Occipital lobe (tissue), 2 donors: ENCODE data around the gene ENPP6. TPM values are rescaled to one million over a fixed set of nuclear protein-coding genes. Genes with fewer than 3 reads are reported as not detected.
A peak's percentile ranks its signal among the peaks of the same experiment; 100 is the strongest.
"Not testable (repeated sequence)": the region's sequence is repeated elsewhere in the genome, so short reads cannot be mapped to it uniquely, and the experiment has no call there.

ENCODE experiments used
- DNase-seq: peaks from one replicate; lab custom pipeline; 2025; lab: John Stamatoyannopoulos, UW
- total RNA-seq: library from RNA; depleted of rRNA; stranded (reverse); fragments of >200 nt; gene quantifications from one replicate; pipeline ENCODE4 v1.2.3, GENCODE V29; 2014

Gene ENPP6
- total RNA-seq, 1 donor from 2014 or later = 0.94 TPM

DNA sequence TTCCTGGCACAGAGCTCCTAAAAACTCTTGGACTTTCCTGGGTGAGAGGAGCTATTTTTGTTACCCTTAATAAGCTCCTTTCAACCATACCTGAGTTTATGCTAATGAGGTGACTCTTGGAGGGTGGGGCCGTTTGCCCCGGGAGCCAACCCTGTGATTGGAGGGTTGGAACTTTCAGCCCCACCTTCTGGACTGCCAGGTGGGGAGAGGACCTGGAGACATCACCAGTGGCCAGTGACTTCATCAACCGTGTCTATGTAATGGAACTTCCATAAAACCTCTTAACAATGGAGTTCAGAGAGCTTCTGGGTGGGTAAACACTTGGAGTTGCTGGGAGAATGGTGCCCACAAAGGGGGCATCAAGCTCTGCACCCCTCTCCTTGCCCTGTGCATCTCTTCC, 17.9 kb upstream of the ENPP6 start:
- DNase-seq = no peak

GRCh38 chr4:184234155-184234554, 16.5 kb upstream of the ENPP6 start:
- DNase-seq = no peak

- DNase-seq = no peak
These were observed 15.3 kb upstream of the ENPP6 start for GRCh38 chr4:184232975-184233374.

- DNase-seq = no peak
These were observed 14.5 kb upstream of the ENPP6 start for GRCh38 chr4:184232202-184232601.

GRCh38 chr4:184231573-184231972, 13.9 kb upstream of the ENPP6 start:
- no peak for DNase-seq

GRCh38 chr4:184228056-184228705, 10.5 kb upstream of the ENPP6 start:
- DNase-seq = no peak

GRCh38 chr4:184216515-184216914, 1.2 kb downstream of the ENPP6 start:
- no peak for DNase-seq

GRCh38 chr4:184215709-184216328, 1.9 kb downstream of the ENPP6 start:
- peak; percentile 13 for DNase-seq

GRCh38 chr4:184214931-184215330, 2.7 kb downstream of the ENPP6 start:
- DNase-seq = no peak

DNA sequence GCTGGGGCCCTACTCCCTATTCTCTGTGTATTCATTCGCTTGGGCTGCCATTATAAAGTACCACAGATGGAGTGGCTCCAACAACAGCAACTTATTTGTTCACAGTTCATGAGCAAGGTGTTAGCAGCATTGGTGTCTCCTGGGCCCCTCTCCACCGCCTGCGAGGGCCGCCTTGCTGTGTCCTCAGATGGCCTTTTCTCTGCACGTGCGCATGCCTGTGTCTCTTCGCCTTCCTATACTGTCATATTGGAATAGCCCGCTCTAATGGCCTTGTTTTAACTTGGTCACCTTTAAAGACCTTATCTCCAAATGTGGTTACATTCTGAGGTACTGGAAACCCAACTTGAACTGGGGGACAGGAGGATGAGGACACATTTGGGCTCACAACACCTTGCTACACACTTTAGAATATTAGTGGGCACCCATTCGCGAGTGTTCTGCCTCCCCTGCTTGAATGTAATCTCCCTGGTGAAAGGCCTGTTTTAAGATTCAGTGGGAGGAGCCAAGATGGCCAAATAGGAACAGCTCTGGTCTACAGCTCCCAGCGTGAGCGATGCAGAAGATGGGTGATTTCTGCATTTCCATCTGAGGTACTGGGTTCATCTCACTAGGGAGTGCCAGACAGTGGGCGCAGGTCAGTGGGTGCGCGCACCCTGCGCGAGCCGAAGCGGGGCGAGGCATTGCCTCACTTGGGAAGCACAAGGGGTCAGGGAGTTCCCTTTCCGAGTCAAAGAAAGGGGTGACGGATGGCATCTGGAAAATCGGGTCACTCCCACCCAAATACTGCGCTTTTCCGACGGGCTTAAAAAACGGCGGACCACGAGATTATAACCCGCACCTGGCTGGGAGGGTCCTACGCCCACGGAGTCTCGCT, 9.7 kb downstream of the ENPP6 start:
- DNase-seq = not testable (repeated sequence)

- DNase-seq = no peak
These were observed 12.4 kb downstream of the ENPP6 start for GRCh38 chr4:184205243-184205642.

DNA sequence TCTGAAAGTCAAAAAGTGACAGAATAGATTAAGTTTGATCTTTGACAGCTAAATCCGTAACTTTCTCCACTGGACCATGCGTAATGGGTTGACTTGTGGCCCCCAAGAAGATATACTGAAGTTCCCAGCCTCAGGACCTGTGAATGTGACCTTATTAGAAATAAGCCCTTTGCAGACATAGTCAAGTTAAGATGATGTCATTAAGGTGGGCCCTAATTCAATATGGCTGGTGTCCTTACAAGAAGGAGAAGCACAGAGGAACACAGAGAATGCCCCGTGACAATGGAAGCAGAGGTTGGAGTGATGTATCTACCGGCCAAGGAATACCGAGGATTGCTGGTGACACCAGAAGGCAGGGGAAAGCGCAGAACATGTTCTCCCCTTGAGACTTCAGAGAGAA, 14.4 kb downstream of the ENPP6 start:
- DNase-seq = no peak

DNA sequence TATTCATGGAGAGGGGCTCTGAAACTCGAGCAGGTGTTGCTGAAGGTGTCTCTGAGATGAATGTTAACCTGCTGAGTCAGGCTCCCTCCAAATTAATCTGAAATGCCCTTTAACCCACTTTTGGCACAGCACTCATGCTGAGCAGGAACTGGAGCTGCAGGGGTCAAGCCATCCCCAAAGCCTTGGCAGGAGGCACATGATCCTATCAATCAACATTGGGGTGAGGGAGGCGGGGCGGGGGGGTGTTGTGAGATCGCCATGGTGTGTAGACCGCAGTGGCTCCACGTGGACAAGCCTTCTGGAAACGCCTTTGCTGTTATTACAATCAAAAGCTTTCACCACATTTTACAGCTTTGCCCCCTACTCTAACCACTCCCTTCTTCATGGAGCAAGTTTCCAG, 16.5 kb downstream of the ENPP6 start:
- no peak for DNase-seq

DNA sequence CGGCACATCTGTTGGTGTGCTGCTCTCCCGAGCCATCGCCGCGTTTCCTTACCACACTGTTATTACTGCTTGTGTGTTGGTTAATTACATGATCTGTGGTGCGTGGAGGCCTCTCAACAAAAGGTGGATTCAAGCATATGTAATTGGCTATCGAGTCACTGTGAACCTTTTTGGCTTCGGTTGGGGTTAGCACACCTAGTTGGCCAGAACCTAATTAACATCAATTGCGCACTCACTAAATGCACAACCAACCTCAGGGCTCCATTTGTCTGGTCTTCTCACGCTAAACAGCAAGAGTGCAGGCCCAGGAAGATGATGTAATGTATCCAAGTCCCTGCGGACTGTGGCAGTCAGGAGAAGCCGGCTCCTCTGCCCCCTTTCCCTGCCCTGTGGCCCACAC, 17.4 kb downstream of the ENPP6 start:
- DNase-seq = no peak

GRCh38 chr4:184199780-184200179, 17.9 kb downstream of the ENPP6 start:
- no peak for DNase-seq

GRCh38 chr4:184198190-184198589, 19.5 kb downstream of the ENPP6 start:
- DNase-seq = no peak

DNA sequence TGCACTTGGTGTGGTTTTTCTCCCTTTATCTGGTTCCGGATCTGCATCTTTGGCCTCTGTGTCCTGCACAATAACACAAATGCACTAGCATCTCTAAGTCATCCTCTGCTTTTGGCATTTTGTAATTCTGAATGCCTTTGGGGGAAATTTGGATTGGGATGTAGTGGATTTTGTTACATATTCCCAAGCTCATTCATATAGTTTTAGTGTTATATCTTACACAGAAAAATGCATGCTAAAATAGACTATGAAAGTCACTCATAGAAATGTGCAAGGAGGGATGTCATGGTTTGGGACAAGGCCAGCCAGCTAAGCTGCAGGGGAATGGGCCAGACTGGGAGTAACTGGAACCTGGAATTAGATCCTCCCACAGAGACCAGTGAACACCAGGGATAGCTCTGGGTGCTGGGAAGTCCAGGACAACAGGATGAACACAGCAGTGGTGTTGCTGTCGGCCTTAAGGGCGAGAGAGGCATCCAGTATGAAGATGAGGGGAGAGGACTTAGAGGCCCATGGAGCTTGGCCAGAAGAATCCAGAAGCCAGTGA, 20.1 kb downstream of the ENPP6 start:
- DNase-seq = no peak

DNA sequence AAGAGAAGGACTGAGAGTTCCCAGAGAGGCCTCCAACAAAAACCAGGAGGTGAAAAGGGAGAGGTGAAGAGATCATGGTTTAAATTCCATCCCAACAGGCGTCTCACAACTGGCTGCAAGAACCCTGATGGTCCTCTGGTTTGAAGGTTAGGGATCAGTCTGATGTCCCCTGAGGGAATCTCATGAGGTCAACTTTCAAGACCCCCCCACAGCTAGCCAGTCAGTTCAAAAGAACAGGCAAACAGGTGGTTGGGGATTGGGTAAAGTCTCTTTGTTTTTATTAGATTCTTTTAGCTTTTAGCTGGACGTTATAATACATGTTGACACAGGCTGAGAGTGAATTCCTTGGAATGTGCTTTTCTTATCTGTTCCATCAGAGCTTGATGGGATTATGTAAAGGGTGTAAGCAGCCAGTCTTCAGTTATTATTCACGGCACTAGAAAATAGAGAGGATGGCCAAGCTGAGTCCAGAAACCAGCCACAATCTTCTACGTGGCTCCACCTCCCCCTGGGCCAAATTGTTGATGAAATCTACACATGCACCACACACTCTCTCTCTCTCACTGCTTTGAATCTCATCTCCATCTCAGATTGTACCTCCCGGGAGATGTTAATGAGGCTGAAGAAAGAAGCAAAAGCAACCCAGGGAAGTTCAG, 20.8 kb downstream of the ENPP6 start:
- DNase-seq = no peak

DNA sequence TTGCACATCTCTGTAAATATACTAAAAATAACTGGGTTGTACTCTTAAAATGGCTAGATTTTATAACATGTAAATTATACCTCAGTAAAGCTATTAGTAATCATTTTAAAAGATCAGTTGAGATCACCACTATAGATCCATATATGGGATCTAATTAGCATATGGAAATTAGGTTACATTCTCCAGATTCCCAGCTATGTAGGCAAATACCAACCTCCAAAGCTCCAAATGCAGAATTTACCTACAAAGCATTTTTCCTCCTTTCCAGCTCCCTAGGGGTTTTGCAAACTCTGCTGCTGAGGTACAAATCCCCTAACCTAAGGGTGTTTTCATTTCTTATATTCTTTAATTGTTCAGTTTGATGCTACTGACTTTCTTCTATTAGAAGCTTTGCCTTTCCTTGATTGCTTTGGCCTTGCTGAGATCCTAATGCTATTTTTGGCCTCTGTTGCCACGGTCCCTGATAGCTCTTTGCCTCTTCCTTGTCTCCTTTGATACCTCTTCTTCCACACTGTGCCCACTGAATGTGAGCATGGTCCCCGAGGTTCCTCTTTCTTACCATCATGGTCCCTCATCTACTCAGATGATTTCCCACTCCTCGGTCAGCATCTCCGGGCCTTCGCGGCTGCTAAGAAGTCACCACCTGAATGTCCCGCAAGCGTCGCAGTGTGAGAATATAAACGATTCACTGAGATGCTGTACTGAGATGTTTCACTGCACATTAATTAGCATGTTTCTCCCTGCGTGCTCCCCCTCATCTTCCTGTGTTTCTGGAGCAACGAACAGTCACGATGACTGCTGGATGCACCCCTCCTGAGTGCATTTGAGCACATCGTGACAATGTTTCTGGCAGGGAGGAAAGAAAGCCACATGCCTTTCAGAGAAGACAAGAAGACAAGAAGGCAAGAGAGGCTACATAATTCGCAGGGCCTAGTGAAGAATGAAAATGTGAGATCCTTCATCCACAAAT, 23.8 kb downstream of the ENPP6 start:
- DNase-seq = no peak

DNA sequence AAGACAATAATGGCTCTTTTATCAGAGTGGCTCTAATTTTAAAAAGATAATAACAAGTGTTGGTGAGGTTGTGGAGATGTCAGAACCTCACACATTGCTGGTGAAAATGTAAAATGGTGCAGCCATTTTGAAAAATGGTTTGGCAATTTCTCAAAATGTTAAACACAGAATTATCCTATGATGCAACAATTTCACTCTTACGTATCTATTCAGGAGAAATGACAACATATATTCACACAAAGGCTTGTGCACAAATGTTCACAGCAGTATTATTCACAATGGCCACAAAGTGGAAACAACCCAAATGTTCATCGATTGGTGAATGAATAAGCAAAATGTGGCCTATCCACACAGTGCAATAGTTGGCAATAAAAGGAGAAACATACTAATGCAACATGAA, 24.7 kb downstream of the ENPP6 start:
- DNase-seq = no peak

DNA sequence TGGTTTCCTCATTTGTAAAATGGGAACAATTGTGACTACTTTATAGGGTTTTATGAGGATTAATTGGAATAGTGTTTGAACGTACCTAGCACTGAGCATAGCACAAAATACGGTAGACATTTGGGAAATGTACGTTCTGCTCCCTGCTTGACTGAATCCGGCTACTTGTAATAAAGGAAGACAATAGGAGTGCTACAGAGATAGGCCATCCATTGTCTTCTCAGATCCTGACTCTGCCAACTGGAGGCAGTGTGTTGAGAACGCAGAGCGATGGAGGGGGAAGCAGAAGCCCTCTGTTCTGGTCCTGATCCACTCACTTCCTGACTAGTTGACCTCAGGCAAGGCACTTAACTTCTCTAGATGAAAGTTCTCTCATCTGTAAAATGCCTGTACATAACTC, 26.4 kb downstream of the ENPP6 start:
- DNase-seq = no peak
